Central memory CD4-positive, alpha-beta T cell (primary cell): ENCODE measurements around the gene TBC1D22A.

Experiments
- DNase-seq: peaks from one replicate; pipeline ENCODE4 v3.0.0; 2022

The TBC1D22A gene

GRCh38 chr22:47019012-47019790 is 256.8 kb downstream of the TBC1D22A start:
- DNase-seq, result no peak

- DNase-seq, result no peak
Observed at GRCh38 chr22:47020166-47020565, 257.7 kb downstream of the TBC1D22A start.

DNA sequence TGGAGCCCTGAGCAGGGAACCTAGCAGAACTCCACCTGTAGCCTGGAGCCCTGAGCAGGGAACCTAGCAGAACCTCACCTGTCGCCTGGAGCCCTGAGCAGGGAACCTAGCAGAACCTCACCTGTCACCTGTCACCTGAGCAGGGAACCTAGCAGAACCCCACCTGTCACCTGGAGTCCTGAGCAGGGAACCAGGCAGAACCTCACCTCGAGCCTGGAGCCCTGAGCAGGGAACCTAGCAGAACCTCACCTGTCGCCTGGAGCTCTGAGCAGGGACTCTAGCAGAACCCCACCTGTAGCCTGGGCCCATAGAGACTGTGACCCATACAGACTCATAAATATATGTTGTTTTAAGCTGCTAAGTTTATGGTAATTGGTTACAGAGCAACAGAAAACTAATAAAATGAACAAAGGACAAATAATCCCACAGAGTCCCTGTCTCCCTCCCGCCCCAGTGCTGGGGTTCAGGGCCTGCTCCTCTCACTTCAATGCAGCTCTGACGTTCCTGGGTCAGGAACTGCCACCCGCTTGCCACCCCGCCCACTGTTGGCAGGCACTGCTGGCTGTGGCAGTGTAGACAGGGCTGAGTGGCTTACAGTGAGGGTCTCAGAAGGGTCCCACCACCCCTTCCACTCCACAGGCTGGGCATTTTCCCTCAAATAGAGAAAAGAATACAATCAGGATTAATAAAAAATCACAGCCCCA is 259.1 kb downstream of the TBC1D22A start:
- no peak for DNase-seq

GRCh38 chr22:47022075-47022473 is 259.6 kb downstream of the TBC1D22A start:
- no peak for DNase-seq

- no peak for DNase-seq
Observed at GRCh38 chr22:47022475-47022874, 260.0 kb downstream of the TBC1D22A start.

GRCh38 chr22:47023871-47024270 is 261.4 kb downstream of the TBC1D22A start:
- DNase-seq, result no peak

- no peak for DNase-seq
Observed at GRCh38 chr22:47027766-47028165, 265.3 kb downstream of the TBC1D22A start.

GRCh38 chr22:47029244-47030074 is 267.0 kb downstream of the TBC1D22A start:
- DNase-seq, result no peak

DNA sequence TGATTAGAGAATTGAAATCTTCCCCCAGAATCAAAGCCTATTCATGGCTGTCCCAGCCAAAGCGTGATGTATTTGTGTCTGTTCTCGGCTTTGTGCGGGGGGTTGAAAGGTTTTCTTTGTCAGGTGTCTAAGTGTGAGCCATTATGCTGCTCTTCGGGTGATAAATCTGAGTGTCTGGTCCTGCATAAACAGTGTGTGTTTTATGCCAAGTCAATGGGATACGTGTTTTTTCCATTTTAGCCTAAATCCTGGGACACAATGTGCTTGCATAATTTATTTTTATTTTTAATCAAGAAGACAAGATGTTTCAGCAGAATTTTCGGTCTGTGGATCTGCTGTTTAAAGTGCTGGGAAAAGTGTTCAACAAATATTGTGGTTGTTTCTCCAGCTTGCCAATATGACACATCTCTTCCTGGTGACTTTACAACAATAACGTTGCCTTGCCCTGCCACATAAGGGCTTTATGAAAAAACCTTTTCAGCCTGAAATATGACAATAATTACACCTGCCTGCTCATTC is 267.8 kb downstream of the TBC1D22A start:
- DNase-seq, result no peak

DNA sequence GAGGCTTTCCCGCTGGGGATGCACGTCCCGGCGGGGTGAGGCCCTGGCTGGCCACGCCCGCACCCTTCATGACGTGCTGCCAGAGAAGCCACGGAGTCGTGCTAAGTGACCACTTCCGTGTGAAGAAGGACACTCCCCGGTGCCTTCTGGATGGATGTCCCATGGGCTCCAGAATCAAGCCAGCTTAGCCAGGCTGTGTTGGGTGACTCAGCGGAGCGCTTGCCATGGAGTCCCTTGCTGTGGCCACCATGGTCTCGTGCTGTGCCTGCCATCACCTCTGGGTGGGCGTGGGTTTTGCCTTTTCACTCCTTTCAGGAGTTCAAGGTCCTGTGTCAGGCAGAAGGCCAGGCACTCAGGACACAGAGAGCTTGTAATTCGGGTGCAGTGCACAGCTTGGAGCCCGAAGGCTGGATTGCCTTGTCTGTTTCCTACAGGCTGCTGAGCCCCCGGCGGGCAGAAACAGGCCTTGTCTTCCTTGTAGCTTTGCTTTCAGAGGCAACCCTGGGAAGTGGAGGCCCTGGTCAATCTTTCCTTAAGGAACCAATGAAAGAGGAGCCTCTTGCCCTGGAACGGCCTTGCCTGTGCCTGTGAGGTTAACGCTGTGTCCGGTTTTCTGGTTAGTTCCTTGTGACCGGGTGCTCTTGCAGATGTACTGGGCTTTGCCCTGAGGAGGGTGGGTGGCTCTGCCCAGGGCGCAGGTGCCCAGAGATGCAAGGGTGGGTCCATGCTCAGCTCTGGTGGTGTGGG is 268.6 kb downstream of the TBC1D22A start:
- no peak for DNase-seq

DNA sequence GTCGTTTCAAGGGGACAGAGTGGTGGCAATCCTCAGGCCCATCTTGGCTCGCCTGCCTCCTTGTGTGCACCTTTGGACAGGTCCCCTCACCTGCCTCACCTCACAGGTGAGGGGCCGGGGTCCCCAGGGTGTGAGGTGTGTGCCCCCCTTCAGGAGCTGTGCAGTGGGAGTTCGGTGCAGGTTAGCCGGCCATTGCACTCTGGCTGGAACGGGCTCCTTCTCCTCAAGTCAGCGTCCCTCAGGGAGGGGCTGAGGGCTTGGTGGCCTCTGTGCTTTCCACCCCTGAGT is 269.1 kb downstream of the TBC1D22A start:
- no peak for DNase-seq

- DNase-seq, result no peak
Observed at GRCh38 chr22:47032091-47032943, 269.9 kb downstream of the TBC1D22A start.

DNA sequence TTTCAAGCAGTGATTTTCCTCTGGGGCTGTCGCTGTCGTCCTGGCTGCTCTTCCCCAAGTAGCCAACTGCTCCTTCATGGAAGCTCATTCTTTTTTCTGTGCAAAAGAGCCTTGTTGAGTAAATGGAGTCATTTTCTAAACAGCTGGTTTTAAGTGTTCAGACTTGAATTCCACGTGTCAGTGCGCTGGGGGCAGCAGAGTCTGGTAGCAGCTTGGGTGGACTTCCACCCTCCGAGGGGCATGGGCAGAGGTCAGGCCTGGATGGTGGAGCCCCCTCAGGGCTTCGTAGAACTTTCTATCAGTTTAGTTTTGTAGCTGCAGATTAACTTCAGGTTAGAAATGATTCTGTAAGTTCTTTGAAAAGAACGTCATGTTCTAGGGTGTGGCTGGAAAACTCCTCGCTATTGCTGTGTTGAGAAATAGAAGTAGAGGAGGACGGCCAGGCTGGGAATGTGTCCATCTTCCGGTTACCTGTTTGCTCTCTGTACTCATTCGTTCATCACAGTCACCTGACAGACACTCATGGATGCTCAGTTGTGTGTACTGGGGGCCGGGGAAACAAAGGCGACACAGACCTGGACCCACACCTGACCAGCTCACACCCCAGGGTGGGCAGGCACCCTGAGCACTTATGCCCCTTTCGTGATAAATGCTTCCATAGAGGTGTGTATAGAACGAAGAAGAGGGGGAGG is 270.7 kb downstream of the TBC1D22A start:
- no peak for DNase-seq

GRCh38 chr22:47033648-47034000 is 271.2 kb downstream of the TBC1D22A start:
- no peak for DNase-seq

DNA sequence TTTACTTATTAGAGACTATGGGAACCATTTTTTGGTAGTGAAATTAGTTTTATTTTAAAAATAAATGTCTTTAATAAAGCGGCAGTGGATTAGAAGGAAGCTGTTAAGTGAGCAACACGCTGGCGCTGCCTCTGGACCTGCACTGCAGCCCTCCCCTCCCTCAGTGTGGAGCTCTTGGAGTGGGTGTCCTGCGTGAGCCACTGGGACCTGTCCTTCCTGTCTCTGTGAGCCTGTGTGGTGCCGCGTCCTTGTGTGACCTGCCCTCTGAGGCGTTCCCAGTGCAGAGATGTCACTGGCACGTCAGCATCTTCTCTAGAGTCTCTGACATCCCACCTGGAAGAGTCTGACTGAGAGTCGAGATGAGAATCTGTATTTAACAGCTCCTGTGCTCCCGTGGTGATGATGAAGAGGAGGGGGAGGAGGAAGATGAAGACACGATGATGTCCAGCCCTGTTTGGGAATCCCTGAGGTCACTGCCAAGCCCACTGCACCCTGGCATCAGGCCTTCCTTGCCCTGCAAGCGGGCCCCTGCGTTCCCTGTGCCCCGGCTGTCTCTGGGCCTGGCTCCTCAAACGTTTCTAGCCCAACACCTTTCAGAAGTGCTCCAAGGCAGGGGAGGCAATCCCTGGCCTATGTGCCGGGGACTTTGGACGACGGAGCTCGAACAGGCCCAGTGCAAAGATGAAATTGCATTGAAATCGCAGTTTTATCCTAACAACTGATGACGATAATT is 271.8 kb downstream of the TBC1D22A start:
- no peak for DNase-seq

DNA sequence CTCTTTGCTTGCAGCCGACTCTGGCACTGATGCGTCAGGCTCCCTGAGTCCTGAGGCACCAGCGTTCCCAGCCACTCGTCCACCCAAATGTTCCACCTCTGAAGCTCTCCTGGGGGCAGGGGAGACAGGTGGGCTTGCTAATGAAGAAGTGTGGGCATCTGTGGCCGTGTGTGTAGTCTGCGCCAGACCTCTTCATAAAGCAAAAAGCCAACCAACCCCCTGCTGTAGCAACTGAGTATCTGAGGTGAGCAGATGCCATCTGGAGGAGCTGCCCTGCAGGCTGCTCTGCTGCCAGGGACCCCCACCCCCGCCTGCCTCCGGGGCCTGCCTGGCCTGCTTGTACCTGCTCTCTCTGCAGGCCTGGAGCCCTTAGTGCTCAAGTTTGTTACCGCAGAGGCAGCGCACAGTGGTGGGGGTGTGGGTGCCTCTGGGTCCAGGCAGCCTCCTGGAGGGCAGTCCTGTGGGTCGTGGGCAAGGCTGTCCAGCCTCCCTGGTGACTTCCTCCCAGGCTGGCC is 272.5 kb downstream of the TBC1D22A start:
- DNase-seq, result no peak

- no peak for DNase-seq
Observed at GRCh38 chr22:47035425-47035881, 273.0 kb downstream of the TBC1D22A start.

GRCh38 chr22:47036352-47036751 is 273.9 kb downstream of the TBC1D22A start:
- no peak for DNase-seq

GRCh38 chr22:47036936-47037485 is 274.6 kb downstream of the TBC1D22A start:
- no peak for DNase-seq
